GM18507 (cell line): ENCODE measurements around the gene DLAT.
A peak's percentile ranks its signal among the peaks of the same experiment; 100 is the strongest.
"Not testable (repeated sequence)": the region's sequence is repeated elsewhere in the genome, so short reads cannot be mapped to it uniquely, and the experiment has no call there.

Source experiments
- DNase-seq: peaks from one replicate; pipeline ENCODE4 v3.0.0; 2011; ENCODE audit warnings: low read depth; ENCODE audit not compliant: insufficient read length; ENCODE audit errors: extremely low spot score
- FAIRE-seq: peaks from 2 replicates; lab custom pipeline; 2011; peaks lifted over from hg19 to GRCh38; lab: Jason Lieb, UNC

The DLAT gene

GRCh38 chr11:112042161-112042960, 17.2 kb downstream of the DLAT start:
- DNase-seq (no peak), FAIRE-seq (no peak)

DNA sequence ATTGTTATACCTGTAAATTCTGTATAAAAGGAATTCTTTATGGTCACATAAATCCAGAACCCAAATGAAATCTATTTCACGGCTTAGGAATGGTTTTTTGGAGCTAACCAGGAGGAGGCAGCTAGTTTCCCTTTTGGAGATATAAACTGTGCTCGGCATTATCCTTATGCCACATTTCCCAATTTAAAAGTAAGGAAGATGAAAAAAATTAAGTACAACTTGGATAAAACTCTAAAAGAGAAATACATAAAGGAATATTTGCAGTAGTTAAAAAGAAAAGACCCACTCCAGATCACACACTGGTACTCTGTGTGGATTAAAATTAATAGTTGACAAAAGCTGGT, 17.7 kb downstream of the DLAT start:
- DNase-seq (no peak), FAIRE-seq (no peak)

GRCh38 chr11:112044961-112045360, 19.8 kb downstream of the DLAT start:
- DNase-seq (no peak), FAIRE-seq (no peak)

GRCh38 chr11:112046647-112047046, 21.4 kb downstream of the DLAT start:
- DNase-seq, FAIRE-seq: not testable (repeated sequence)

DNA sequence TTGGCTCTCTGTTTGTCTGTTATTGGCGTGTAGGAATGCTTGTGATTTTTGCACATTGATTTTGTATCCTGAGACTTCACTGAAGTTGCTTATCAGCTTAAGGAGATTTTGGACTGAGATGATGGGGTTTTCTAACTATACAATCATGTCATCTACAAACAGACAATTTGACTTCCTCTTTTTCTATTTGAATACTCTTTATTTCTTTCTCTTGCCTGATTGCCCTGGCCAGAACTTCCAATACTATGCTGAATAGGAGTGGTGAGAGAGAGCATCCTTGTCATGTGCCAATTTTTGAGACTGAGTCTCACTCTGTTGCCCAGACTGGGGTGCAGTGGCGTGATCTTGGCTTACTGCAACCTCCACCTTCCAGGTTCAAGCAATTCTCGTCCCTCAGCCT, 23.0 kb downstream of the DLAT start:
- not testable (repeated sequence) for DNase-seq, FAIRE-seq

GRCh38 chr11:112049777-112050176, 24.6 kb downstream of the DLAT start:
- no peak for DNase-seq
- FAIRE-seq = no peak

- FAIRE-seq = peak; percentile 70
- DNase-seq = no peak
Observed at GRCh38 chr11:112050721-112051120, 25.5 kb downstream of the DLAT start.

GRCh38 chr11:112051768-112052167, 26.6 kb downstream of the DLAT start:
- no peak for FAIRE-seq
- no peak for DNase-seq

DNA sequence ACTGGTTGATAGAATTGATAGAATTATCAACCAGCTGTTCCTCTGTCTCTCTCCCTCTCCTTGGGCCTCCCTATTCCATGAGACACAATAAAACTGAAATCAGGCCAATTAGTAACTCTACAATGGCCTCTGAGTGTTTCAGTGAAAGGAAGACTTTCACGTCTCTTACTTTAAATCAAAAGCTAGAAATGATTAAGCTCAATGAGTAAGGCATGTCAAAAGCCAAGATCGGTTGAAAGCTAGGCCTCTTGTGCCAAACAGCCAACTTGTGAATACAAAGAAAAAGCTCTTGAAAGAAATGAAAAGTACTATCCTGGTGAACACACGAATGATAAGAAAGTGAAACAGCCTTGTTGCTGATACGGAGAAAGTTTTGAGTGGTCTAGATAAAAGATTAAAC, 32.0 kb downstream of the DLAT start:
- FAIRE-seq (peak; percentile 29), DNase-seq (no peak)

- no peak for DNase-seq
- FAIRE-seq = no peak
Observed at GRCh38 chr11:112058103-112058502, 32.9 kb downstream of the DLAT start.

- DNase-seq = no peak
- FAIRE-seq = no peak
Observed at GRCh38 chr11:112062923-112063322, 37.7 kb downstream of the DLAT start.

DNA sequence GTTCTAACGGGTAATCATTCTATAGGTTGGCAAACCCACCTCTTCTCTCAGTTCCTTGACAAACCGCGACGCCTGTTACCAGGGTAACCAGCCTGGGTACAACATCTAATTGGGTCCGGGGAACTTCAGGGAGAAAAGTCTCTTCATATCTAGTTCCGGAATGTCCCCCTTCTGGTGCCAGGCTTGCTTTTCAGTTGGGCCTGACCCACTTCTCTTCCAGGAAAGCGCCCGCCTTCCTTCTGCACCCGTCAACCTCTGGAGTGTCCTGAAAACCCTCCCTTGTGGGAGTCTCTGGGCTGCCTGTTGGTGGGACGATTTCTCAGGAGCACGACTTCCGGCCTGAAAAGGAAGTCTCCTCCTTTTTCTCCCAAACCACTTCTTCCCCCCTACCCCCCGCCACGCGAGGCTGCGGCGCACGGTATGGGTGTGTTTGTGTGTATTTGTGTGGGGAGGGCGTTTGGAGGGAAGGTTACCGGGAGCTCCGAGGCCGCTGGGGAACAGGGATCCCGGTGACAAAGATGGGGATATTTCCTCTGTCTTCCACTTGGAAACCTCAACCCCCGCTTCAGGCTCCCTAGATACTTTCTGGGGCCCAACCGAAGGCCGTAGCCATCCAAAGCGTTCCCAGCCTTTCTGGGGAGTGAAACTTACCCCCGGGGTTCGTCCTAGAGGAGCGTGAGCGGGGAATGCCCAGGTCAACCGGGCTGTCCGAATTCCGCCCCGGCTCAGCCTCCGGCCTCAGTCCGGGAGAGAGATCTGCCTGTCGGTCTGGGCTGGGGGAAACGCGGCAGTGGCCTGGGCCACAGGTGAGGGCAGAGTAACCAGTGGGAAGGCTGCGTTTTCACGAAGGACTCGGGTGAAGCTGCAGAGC, 49.0 kb downstream of the DLAT start, which contains the start of the genes NKAPD1 and PIH1D2:
Gene NKAPD1, plus strand, starts transcription at position 359 of the 871 bp plus-strand sequence. CDS start 1,276 bp downstream, outside the sequence.
Gene PIH1D2, minus strand, starts transcription at position 77 of the 871 bp plus-strand sequence. CDS start 843 bp downstream, outside the sequence.
- FAIRE-seq = peak; percentile 86
- peak; percentile 64 for DNase-seq

GRCh38 chr11:112082729-112083128, 57.5 kb downstream of the DLAT start:
- FAIRE-seq (no peak), DNase-seq (no peak)

DNA sequence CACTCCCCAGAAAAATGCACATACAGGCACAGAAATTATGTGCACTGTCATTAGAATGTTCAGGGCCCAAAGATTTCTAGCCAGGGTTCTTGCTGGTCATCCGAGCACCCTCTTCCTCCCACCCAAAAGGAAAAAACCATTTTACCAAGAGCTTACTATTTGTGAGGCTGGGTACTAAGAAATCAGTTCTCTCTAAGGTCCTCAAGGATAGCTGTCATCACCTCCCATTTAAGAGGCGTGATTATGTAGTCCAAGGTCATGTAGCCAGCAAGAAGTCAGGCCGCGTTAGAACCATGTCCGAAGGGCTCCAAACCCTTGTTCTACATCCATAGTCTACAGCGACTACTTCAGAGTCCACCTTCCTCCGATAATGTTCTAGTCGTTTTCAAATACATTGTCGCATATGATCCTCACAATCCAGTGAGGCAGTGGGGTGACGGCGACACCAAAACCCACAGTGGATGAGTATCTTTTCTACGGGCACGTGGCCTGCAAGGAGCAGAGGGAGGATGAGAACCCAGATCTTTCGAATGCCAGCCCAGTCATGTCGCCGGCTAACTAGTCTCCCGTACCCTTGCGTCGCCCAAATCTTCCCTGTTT, 60.7 kb downstream of the DLAT start:
- no peak for DNase-seq
- no peak for FAIRE-seq

GRCh38 chr11:112086422-112087191, 61.4 kb downstream of the DLAT start, which contains the start of the genes SDHD and TIMM8B:
Gene SDHD, plus strand, starts transcription at chr11:112086873. Its CDS starts 35 bp downstream, at chr11:112086908.
Gene TIMM8B, minus strand, starts transcription at chr11:112086756. Its CDS starts 33 bp downstream, at chr11:112086723.
- DNase-seq (peak; percentile 95), FAIRE-seq (peak; percentile 97)

GRCh38 chr11:112087212-112087611, 62.0 kb downstream of the DLAT start:
- DNase-seq (no peak), FAIRE-seq (no peak)

DNA sequence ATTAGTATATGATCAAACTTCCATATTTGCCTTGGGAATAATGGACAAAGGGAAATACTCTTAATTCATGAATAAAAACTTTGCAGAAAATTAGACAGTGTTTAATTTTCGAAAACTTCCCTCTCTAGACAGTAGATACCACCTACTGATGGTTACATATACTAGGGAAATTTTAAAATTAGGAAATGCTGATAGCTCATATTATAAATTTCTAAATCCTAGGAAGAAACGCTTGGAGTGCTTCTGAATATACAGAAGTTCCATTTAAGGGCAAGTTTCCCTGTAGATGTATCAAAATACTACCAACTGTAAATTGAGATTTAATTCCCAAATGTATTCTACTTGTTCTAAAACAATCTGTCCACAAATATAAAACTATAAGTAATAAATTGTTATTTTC, 70.1 kb downstream of the DLAT start:
- not testable (repeated sequence) for FAIRE-seq, DNase-seq

GRCh38 chr11:112096194-112096593, 71.0 kb downstream of the DLAT start:
- FAIRE-seq = no peak
- no peak for DNase-seq
